ENCODE measurements around the gene RTCB.

The RTCB gene

GRCh38 chr22:32401486-32401885, 10.6 kb downstream of the RTCB start:
- no peak overlapping the region for H3K4me3 ChIP-seq (ENCODE audit: low read depth, low read length)
- DNase-seq (ENCODE audit: low read depth), result no peak
- TF ChIP-seq CTCF (conservative IDR thresholded peaks at IDR 0.05; ENCODE audit: low read depth, low read length), result no peak

- no peak overlapping the region for H3K4me3 ChIP-seq (ENCODE audit: low read depth, low read length)
- no peak for TF ChIP-seq CTCF (conservative IDR thresholded peaks at IDR 0.05; ENCODE audit: low read depth, low read length)
- peak; percentile 40 for DNase-seq (ENCODE audit: low read depth)
Measured at GRCh38 chr22:32396746-32397145, 15.3 kb downstream of the RTCB start.

- no peak for DNase-seq (ENCODE audit: low read depth)
- TF ChIP-seq CTCF (conservative IDR thresholded peaks at IDR 0.05; ENCODE audit: low read depth, low read length), result no peak
- H3K4me3 ChIP-seq (ENCODE audit: low read depth, low read length), result no peak overlapping the region
Measured at GRCh38 chr22:32396255-32396654, 15.8 kb downstream of the RTCB start.

- H3K4me3 ChIP-seq (ENCODE audit: low read depth, low read length), result no peak overlapping the region
- no peak for DNase-seq (ENCODE audit: low read depth)
- no peak for TF ChIP-seq CTCF (conservative IDR thresholded peaks at IDR 0.05; ENCODE audit: low read depth, low read length)
Measured at GRCh38 chr22:32395107-32395506, 16.9 kb downstream of the RTCB start.

GRCh38 chr22:32389685-32390084, 22.4 kb downstream of the RTCB start:
- peak; percentile 71 for TF ChIP-seq CTCF (conservative IDR thresholded peaks at IDR 0.05; ENCODE audit: low read depth, low read length)
- DNase-seq (ENCODE audit: low read depth), result peak; percentile 44
- H3K4me3 ChIP-seq (ENCODE audit: low read depth, low read length), result no peak overlapping the region

- no peak for TF ChIP-seq CTCF (conservative IDR thresholded peaks at IDR 0.05; ENCODE audit: low read depth, low read length)
- no peak overlapping the region for H3K4me3 ChIP-seq (ENCODE audit: low read depth, low read length)
- DNase-seq (ENCODE audit: low read depth), result no peak
Measured at GRCh38 chr22:32385681-32386080, 26.4 kb downstream of the RTCB start.

- no peak for TF ChIP-seq CTCF (conservative IDR thresholded peaks at IDR 0.05; ENCODE audit: low read depth, low read length)
- no peak overlapping the region for H3K4me3 ChIP-seq (ENCODE audit: low read depth, low read length)
- no peak for DNase-seq (ENCODE audit: low read depth)
Measured at GRCh38 chr22:32380991-32381390, 31.1 kb downstream of the RTCB start.

All from choroid plexus epithelial cell (primary cell).